ENCODE results near the gene CASKIN2.

Gene CASKIN2

DNA sequence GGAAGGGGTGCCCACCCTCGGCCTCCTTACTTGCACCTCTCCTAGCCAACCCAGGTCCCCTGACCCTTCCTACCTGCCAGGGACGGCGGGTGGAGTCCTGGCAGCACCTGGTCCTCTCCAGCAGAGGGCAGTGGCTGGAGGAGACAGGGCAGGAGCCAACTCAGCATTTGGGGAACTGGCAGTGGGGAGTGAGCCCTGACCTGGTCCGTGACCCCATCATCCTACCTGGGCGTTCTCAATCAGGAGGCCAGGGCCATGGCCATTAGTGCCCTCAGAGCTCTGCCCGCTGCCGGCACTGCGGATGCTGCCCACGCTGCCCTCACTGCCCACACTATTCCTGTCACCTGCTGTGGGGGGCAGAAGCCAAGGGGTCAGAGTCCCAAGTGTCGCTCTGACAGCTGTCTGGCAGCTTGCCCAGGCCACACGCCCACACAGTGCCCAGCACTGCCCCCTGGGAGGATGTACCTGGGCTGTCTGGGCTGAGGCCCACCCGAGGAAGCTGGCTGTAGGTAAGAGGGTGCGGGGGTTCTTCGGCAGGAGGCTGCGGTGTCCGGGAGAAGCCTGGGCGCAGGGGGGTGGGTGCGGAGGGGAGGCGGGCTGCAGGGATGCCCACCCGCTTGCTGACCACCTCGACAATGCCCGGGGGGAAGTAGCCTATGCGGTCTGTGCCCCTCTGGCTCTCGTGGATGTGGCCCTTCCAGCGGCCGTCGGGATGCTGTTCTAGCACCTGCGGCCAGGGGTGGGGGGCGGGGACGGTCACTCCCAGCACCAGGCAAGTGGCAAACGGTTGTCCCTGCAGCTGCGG, 10.8 kb downstream of the CASKIN2 start:
- DNase-seq (ENCODE audit: low read depth, low spot score), result no peak

DNA sequence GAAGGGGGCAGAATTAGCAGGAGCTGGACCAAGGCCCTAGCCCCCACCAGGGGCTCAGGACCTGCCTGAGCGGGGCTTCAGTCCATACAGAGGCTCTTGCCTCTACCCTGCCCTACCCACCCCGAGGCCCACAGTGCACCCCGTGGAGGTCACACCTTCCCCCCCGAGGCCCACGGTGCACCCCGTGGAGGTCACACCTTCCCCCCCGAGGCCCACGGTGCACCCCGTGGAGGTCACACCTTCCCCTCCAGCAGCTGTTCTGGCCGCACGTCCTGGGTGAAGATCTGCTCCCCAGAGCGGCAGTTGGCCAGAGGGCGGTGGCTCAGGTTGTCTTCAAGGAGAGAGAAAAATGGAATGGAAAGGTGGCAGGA, 11.4 kb downstream of the CASKIN2 start:
- no peak for DNase-seq (ENCODE audit: low read depth, low spot score)

DNA sequence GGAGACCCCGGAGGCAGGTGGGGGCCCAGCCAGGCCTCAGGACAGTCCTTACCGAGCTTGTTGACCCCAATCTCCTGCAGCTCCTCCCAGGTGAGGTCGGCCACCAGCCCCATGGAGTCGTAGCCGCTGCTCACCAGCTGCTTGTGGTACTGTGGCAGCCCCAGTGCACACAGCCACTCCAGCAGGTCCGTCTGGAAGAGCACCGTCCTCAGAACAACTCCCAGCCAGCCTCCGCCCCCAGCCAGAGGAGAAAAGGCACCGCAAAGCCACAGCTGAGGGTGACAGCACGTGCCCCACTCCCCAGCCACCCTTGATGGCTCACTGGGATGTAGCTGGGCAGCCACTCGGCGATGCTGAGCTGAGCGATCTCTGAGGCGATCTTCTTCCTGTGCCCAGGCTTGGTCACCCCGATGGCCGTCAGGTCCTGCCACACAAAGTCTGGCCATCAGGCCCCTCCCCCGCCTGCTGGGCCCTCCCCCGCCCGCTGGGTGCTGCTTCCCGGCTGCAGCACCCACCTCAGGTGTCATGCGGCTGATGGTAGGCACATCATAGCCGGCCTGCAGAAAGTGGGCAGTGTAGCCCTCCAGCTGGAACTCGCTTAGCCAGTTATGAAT, 11.9 kb downstream of the CASKIN2 start:
- no peak for DNase-seq (ENCODE audit: low read depth, low spot score)

DNA sequence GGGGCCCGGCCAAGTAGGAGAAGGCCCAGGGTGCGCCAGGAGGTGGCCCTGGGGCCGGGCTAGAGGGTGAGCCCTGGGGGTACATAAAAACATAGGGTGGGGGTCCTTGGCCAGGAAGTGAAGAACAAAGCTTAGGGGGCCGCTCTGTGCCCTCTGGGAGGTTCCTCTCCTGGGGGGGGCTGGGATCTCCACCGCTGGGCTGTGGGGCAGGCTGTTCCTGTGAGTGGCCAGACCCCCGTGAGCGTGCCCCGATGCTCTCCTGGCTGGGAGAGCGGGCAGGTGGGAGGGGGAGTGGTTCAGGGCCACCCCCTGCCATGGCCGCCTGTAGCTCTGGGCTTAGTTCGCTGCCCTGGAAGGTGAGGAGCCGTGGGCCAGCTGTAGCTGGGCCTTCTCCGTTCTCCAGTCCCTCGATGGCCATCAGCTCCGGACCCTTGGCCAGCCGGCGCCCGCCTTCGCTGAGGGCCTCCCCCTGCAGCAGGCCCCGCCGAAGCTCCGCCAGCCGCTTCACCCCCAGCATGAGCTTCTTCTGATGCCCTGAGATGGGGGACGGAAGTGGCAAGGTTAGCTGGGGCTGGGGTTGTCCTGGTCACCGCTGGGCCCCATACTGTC, 12.5 kb downstream of the CASKIN2 start:
- DNase-seq (ENCODE audit: low read depth, low spot score), result no peak

DNA sequence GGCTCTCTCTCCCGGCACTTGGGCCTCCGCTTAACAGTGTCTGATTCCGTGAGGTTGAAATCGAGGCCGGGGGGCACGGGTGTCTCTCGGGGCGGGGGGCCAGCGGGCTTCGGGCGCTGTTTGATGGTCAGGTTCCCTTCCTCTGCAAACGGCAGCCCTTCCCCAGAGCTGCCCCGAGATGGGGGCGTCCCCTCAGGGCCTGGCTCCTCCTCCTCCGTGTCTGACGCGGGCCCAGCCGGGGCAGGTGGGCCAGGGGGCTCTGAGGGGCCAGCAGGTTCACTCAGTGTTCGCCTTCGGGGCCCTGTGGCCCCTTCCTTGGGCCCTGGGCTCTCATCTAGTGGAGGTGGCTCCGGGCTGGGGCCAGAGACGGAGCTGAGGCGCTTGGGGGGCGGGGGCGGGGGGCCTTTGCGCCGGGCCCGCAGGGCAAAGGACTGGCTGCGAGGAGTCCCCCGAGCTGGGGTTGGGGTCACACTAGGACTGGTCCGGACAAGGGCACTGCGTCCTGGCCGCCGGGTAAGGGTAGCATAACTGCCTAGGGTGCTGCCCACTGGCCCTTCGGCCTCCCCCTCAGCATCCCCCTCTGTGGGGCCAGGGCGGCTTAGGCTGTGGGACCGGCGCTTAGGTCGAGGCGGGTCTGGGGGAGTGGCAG, 13.1 kb downstream of the CASKIN2 start:
- no peak for DNase-seq (ENCODE audit: low read depth, low spot score)

DNA sequence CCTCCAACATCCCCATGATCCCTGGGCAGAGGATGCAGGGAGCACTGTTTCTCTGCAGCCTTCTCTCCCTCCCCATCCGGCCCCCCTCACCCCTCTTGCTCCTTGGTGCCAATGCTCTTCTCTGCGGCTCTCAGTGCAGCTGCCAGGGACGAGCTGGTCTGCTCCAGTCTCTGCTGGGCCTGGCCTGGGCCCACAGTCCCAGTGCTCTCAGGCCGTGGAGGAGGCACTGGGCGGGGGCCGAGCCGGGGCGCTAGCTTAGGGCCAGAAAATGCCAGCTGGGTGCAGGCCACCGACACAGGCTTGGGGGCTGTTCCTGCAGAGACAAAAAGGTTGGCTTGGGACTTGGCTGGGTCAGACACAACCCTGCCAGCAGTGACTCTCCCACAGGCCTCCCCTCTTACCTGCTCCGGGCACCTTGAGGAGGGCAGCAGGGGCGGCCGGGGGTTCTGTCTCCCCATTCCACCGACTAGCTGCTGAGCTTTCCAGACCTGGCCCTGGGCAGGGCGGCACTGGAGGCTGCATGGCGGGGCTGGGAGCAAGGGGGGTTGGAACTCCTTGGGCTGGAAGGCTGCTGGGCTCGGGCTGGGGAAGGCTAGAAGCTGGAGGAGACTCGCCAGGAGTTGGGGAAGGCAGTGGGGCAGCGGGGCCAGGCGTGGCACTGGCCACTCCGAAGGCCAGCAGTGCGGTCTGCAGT, 13.8 kb downstream of the CASKIN2 start:
- no peak for DNase-seq (ENCODE audit: low read depth, low spot score)

DNA sequence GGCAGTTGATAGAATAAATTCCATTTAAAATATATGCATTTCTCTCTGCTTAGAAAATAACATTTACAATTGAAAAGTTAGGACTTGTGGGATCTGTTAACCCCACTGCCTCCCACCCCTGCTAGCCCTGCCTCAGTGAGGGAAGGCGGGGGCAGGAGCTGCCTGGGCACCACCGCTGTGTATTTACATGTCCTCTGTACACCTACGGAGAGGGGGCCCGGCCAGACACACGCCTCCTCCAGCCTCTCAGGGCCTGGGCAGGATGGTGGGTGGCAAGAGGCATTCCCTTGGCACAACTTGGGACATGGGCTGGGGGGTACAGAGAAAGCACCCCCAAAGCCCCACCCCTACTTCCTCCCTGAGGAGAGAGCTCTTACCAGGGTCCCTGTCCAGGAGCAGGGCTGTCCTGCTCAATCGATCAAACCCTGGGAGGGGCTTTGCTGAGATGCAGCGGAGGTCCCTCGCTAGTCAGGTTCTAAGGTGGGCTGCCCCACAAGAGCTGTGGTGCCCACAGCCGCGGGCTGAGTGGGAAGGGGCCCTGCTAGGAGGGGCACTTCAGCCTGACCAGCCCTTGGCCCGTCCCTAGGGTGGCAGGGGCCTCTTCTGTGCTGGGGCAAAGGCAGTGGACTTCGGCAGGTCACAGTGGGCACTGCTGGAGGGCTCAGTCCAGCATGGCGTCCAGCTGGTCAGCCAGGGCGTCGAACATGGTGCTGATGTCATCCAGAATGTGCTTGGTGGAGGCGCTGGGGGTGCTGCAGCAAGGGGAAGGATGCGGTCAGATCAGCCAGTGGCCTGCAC, 14.7 kb downstream of the CASKIN2 start:
- no peak for DNase-seq (ENCODE audit: low read depth, low spot score)

DNA sequence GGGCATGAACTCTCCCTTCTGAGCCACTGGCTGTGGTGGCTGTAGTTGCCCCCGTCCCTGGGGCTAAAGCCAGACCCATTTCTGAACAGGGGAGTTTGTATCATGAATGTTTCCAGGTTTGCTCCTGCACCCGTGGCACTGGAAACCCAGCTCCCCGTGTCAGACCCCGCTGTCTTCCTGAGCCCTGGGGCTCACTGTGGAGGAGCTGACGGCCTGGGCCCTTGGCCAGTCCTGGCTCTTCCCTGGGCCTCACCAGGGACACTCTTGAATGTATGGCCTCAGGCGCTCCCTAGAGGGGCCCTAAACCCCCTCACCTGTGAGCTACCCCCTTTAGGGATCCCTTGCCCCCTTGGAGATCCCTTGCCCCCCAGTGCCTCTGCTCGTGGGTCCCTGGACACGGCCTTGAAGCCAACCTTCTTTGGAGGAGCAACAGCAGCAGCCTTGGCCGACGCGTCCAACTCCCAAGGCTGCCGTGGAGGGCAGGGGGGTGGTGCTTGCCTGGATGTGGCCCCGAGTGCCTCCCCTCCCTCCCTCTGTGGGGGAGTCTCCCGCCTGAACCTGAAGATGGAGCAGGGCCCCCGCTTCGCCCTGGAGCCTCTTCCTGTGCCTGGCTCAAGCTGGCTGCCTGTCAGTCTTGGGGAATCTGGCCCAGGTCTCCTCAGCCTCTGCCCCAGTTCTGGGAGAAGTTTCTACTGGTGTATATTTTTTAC, 15.9 kb downstream of the CASKIN2 start:
- no peak for DNase-seq (ENCODE audit: low read depth, low spot score)

DNA sequence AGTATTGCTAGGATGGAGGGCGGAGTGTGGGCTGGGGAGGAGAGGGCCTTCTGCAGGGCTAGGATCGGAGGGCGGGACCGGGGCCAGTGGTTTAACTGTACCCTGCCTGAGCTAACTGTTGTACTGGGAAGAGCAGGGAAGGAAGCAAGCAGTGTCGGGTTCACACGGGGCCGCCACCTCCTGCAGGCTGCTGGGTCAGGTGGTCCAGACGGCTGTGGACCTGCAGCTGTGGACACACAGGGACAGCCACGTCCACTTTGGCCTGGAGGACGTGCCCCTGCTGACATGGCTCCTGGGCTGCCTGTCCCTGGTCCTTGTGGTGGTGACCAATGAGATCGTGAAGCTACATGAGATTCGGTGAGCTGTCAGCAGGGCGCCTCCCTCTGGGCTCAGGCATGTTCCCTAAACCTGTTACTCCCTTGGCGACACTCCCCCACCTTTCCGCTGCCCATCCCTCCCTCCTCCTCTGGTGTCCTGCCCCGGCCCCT, 16.6 kb downstream of the CASKIN2 start:
- DNase-seq (ENCODE audit: low read depth, low spot score), result no peak

DNA sequence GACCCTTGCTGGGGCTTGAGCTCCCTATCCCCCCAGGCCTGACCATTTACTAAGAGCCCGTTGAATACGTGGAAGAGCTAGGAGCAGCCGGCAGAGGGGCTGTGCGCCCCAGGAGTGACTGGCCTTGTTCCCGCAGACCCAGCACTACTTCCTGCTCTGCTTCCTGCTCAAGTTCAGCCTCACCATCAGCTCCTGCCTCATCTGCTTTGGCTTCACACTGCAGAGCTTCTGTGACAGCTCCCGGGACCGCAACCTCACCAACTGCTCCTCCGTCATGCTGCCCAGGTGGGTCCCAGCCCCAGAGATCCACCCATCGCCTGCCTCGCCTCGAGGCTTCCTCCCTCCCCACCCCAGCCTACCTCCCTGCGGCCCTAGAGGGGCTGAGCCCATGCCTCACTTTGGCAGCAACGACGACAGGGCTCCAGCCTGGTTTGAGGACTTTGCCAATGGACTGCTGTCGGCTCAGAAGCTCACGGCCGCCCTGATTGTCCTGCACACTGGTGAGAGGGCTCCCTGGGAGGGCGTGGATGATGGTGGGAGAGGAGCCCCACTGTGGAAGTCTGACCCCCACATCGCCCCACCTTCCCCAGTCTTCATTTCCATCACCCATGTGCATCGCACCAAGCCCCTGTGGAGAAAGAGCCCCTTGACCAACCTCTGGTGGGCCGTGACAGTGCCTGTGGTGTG, 17.2 kb downstream of the CASKIN2 start:
- DNase-seq (ENCODE audit: low read depth, low spot score), result no peak

DNA sequence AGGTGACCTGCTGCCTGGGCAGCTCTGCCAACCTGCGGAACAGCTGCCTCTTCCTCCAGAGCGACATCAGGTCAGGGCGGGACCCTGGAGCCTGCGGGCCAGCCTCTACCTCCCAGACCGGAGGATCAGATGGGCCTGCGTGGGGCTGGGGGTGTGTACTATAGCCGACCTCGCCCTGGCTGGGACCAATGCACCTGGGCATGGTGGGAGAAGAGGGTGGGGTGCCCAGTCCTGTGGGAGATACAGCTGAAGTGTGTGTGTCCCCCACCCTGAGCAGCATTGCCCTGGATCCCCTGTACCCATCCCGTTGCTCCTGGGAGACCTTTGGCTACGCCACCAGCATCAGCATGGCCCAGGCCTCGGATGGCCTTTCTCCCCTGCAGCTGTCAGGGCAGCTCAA, 19.3 kb downstream of the CASKIN2 start:
- no peak for DNase-seq (ENCODE audit: low read depth, low spot score)

DNA sequence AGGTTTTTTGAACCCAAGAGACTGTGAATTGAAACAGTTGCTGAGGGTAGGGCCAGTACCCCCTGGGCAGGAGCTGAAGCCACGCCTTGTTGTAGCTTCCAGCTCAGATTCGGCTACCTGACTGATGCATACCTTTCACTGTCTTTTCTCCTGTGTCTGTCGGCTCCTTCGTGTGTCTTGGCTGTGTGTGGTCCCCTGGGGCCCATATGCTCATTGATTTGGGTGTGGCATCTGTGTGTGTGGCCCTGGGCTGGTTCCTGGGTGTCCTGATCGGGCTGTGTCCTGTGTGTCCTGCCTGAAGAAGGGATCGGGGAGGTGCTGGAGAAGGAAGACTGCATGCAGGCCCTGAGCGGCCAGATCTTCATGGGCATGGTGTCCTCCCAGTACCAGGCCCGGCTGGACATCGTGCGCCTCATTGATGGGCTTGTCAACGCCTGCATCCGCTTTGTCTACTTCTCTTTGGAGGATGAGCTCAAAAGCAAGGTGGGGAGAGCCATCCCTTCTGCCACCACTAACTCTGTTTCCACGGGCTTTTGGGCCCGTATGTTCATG, 20.9 kb downstream of the CASKIN2 start:
- DNase-seq (ENCODE audit: low read depth, low spot score), result no peak

DNA sequence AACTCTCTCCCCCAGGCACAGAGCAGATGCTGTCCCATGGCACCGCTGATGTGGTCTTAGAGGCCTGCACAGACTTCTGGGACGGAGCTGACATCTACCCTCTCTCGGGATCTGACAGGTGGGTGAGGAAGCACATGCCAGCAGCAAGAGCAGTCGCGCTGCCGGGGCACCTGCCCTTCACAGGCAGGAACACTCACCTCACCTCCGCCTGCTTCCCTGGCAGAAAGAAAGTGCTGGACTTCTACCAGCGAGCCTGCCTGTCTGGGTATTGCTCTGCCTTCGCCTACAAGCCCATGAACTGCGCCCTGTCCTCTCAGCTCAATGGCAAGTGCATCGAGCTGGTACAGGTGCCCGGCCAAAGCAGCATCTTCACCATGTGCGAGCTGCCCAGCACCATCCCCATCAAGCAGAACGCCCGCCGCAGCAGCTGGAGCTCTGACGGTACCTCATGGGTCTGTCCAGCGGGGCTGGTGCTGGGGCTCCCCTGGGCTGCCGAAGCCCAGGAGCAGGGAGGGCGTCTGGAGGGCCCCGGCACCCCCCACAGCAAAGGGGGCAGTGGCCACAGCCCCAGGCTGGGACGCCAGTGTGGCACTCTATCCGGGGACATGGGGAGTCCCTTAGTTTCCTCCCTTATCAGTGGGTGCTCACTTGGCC, 21.7 kb downstream of the CASKIN2 start:
- DNase-seq (ENCODE audit: low read depth, low spot score), result no peak

DNA sequence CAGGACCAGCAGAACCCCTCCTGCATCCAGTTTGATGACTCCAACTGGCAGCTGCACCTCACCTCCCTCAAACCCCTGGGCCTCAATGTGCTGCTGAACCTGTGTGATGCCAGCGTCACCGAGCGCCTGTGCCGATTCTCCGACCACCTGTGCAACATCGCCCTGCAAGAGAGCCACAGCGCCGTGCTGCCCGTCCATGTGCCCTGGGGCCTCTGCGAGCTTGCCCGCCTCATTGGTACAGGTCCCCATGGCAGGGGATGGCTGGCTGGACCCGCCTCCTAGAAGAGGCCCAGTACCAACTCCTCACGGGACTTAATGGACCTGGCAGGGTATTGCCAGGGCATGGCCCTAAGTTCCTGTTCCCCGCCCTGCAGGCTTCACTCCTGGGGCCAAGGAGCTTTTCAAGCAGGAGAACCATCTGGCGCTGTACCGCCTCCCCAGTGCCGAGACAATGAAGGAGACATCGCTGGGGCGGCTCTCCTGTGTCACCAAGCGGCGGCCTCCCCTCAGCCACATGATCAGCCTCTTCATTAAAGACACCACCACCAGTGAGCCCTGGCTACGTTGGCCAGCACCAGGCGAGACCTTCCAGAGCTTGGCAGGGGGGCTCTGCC, 22.7 kb downstream of the CASKIN2 start:
- no peak for DNase-seq (ENCODE audit: low read depth, low spot score)

DNA sequence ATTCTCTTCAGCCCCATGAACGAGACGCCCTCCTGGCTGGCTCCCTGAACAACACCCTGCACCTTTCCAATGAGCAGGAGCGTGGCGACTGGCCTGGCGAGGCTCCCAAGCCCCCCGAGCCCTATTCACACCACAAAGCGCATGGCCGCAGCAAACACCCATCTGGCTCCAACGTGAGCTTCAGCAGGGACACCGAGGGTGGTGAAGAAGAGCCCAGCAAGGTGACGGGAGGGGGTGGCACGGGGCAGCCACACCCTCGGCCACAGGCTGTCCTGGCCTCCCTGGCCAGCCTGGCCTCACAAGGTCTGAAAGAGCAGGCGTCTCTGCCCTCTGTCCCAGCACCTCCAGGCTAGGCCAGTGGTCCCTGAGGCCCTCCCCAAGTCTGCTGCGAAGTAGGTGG, 23.7 kb downstream of the CASKIN2 start:
- DNase-seq (ENCODE audit: low read depth, low spot score), result no peak

DNA sequence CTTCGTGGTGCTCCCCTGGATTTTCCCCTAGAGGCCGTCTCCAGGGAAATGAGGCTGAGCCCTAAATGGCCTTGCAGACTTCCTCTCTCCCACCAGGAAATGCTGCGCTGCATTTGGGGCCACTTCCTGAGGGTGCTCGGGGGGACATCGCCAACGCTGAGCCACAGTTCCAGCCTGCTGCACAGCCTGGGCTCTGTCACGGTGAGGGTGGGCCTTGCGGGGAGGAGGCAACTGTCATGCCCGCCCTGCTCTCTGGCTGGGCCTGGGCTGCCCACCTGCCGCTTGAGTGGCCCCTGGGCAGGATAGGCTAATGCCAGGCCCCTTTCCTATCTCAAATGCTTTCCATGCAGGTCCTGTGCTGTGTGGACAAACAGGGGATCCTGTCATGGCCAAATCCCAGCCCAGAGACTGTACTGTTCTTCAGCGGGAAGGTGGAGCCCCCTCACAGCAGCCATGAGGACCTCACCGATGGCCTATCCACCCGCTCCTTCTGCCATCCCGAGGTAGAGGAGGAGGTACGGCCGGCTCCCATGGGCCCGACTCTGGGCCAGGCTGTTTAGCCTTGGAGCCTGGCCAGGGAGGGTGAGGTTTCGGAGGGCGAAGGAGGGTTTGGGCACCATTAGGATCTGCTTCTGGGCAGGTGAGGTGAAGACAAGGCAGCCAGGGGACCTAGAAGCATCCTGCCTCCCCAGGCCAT, 24.2 kb downstream of the CASKIN2 start:
- DNase-seq (ENCODE audit: low read depth, low spot score), result no peak

DNA sequence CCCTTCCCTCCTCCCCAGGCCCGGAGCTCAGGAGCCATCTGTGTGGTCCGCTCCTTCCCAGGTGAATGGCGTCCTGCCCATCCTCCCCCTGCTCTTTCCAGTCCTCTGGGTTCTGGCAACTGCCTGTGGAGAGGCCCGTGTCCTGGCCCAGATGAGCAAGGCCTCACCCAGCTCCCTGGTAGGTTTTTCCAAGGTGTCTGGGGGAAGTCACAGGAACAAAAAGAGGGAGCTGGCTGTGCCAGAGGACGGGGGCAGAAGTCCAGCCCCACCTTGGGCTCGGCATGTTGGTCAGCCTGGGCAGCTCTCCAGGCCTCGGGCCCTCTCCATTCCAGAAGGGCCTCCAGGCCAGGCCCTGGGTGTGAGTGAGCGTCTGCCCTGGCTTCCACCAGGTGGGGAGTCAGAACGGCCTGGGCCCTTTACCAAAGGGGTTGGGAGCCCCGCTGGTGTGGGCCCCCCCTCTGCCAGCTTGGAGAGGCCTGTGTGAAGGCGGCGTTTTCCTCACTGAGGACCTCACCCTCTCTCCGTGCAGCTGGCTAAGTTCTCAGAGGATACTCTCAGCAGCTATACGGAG, 25.1 kb downstream of the CASKIN2 start:
- DNase-seq (ENCODE audit: low read depth, low spot score), result peak; percentile 63

Measured in astrocyte of the hippocampus (primary cell).